ENCODE measurements around the gene TIMM22. TPM values are rescaled to one million over a fixed set of nuclear protein-coding genes. Genes with fewer than 3 reads are reported as not detected.

Gene TIMM22
- total and polyA plus RNA-seq, 12 donors = 7.8 to 49.0 (median 15.2) TPM

DNA sequence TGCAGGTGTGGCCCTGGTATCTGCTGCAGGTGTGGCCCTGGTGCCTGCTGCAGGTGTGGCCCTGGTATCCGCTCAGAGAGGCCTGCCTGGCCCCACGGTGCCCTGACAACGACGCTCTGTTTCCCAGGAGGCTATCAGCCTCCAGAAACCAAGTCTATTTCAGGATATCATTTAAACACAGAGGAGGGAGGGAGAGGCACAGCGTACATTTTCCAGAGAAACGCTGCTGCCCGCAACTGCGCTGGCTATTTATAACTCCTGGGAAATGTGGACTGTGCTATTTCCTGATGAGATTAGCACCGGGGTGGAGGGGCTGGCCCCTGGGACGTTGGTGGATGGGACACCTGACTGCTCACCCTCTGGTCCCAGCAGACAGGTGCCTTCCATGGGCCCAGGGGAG lies 22.5 kb downstream of the TIMM22 start:
- TF ChIP-seq, protein P1, sequence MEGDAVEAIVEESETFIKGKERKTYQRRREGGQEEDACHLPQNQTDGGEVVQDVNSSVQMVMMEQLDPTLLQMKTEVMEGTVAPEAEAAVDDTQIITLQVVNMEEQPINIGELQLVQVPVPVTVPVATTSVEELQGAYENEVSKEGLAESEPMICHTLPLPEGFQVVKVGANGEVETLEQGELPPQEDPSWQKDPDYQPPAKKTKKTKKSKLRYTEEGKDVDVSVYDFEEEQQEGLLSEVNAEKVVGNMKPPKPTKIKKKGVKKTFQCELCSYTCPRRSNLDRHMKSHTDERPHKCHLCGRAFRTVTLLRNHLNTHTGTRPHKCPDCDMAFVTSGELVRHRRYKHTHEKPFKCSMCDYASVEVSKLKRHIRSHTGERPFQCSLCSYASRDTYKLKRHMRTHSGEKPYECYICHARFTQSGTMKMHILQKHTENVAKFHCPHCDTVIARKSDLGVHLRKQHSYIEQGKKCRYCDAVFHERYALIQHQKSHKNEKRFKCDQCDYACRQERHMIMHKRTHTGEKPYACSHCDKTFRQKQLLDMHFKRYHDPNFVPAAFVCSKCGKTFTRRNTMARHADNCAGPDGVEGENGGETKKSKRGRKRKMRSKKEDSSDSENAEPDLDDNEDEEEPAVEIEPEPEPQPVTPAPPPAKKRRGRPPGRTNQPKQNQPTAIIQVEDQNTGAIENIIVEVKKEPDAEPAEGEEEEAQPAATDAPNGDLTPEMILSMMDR (IDR thresholded peaks at IDR 0.05) = no peak
- no peak for TF ChIP-seq POLR2A (IDR thresholded peaks at IDR 0.05)
- Histone ChIP-seq H3K27ac (no peak overlapping the region), H3K4me3 (no peak overlapping the region), H3K4me1 (replicated peaks in 1 of 2) (no peaks in the 10 kb centered on the region), H3K27me3 (no peaks in the 10 kb centered on the region), H3K36me3 (replicated peaks in 1 of 2) (peaks cover 0 to 4% of the 10 kb centered on the region in 2 donors), H3K9me3 (replicated peaks in 1 of 3) (no peaks in the 10 kb centered on the region)
- WGBS, 4 donors = 61 to 87% (median 68%) methylated on average over 6 to 10 of the region's 10 CpGs
- DNase-seq = no peak
- intact Hi-C loops (cut with DNase I) = no loop called here

- WGBS, 4 donors = 86 to 94% (median 94%) methylated on average over 8 to 17 of the region's 17 CpGs
- TF ChIP-seq, protein P1 (IDR thresholded peaks at IDR 0.05) = no peak
- TF ChIP-seq POLR2A (IDR thresholded peaks at IDR 0.05) = no peak
- Histone ChIP-seq H3K27me3 (no peaks in the 10 kb centered on the region), H3K36me3 (replicated peaks in 1 of 2) (peaks cover 0 to 4% of the 10 kb centered on the region in 2 donors), H3K9me3 (replicated peaks in 1 of 3) (no peaks in the 10 kb centered on the region), H3K4me1 (replicated peaks in 1 of 2) (no peaks in the 10 kb centered on the region), H3K4me3 (no peak overlapping the region), H3K27ac (no peak overlapping the region)
- DNase-seq = no peak
- intact Hi-C loops (cut with DNase I) = no loop called here
These were observed 24.2 kb downstream of the TIMM22 start for GRCh38 chr17:1021147-1021546.

DNA sequence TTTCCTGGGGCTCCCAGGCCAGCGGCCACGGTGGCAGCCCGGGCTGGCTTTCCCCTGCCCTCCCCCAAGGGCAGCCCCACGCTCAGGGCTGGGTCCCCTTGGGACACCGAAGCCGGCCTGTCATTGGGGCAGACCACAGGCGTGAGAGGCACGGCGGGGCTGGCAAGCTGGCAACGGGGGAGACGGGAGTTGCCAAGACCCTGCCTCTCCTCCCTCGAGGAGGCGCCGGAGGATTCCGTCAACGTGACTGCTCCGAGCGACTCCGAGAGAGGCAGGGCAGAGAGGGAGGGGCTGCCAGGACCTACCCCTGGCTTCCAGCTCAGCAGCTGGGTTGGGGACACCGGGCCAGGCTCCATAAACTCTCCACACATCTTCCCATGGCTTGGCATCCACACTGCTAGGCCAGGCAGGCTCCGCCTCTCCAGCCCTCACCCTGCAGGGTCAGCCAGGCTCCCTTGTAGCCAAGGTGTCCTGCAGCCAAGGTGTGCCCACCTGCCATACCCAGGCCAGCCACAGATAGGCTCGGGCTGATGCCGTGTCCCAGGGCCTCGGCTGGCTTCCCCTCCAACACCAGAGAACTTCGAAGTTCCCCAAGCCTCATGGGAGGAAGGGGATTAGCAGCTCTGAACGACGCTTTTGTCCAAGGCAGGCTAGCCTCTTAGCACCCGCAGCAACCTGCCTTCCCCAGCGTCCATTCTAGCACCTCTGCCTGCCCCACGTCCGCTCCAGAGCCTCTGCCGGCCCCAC lies 25.5 kb downstream of the TIMM22 start:
- intact Hi-C loops (cut with DNase I) = no loop called here
- H3K4me1 ChIP-seq (replicated peaks in 1 of 2) = no peaks in the 10 kb centered on the region

DNA sequence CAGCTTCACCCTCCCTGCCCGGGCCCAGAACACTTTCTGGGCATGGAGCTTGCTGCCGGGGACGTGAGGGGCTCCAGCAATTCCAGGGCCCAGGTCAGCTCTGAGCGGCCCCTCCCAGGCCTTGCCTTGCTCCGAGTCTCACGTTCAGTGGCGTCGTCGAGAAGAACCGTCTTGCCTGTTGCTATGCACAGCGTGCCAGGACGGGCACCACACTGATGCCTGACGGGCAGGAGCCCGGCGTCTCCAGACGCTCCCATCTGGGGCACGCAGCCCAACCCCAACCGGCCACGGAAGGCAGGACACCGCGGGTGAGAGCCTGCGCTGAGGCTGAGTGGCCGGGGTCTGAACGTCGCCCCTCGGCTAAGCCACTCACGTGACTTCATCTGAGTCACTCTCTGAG lies 27.1 kb downstream of the TIMM22 start:
- Histone ChIP-seq H3K27me3 (no peaks in the 10 kb centered on the region), H3K4me1 (replicated peaks in 1 of 2) (peaks cover 0 to 5% of the 10 kb centered on the region in 2 donors), H3K9me3 (replicated peaks in 1 of 3) (no peaks in the 10 kb centered on the region), H3K4me3 (no peak overlapping the region), H3K36me3 (replicated peaks in 1 of 2) (peaks cover 0 to 4% of the 10 kb centered on the region in 2 donors), H3K27ac (no peak overlapping the region)
- intact Hi-C loops (cut with DNase I) = no loop called here
- TF ChIP-seq, protein P1 (IDR thresholded peaks at IDR 0.05) = no peak
- TF ChIP-seq POLR2A (IDR thresholded peaks at IDR 0.05) = no peak
- WGBS, 4 donors = 93 to 100% (median 95%) methylated on average over 10 to 27 of the region's 27 CpGs
- no peak for DNase-seq

More for the DNA sequence above, 25.5 kb downstream of the TIMM22 start:
- H3K4me3 ChIP-seq = no peak overlapping the region
- H3K9me3 ChIP-seq (replicated peaks in 1 of 3) = no peaks in the 10 kb centered on the region
- 86 to 92% (median 87%) methylated on average over 9 to 32 of the region's 32 CpGs for WGBS, 4 donors
- no peak overlapping the region for H3K27ac ChIP-seq
- peaks cover 0 to 4% of the 10 kb centered on the region in 2 donors for H3K36me3 ChIP-seq (replicated peaks in 1 of 2)
- no peaks in the 10 kb centered on the region for H3K27me3 ChIP-seq
- no peak for DNase-seq
- TF ChIP-seq POLR2A (IDR thresholded peaks at IDR 0.05) = no peak
- TF ChIP-seq, protein P1 (IDR thresholded peaks at IDR 0.05) = no peak

Data from adrenal gland (tissue), 12 donors.